ENCODE measurements around the gene LGALS9.

GRCh38 chr17:27659683-27660082 lies 28.7 kb downstream of the LGALS9 start:
- TF ChIP-seq, protein P1, sequence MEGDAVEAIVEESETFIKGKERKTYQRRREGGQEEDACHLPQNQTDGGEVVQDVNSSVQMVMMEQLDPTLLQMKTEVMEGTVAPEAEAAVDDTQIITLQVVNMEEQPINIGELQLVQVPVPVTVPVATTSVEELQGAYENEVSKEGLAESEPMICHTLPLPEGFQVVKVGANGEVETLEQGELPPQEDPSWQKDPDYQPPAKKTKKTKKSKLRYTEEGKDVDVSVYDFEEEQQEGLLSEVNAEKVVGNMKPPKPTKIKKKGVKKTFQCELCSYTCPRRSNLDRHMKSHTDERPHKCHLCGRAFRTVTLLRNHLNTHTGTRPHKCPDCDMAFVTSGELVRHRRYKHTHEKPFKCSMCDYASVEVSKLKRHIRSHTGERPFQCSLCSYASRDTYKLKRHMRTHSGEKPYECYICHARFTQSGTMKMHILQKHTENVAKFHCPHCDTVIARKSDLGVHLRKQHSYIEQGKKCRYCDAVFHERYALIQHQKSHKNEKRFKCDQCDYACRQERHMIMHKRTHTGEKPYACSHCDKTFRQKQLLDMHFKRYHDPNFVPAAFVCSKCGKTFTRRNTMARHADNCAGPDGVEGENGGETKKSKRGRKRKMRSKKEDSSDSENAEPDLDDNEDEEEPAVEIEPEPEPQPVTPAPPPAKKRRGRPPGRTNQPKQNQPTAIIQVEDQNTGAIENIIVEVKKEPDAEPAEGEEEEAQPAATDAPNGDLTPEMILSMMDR (IDR thresholded peaks at IDR 0.05): no peak
- TF ChIP-seq POLR2A (IDR thresholded peaks at IDR 0.05): no peak

All from adrenal gland (tissue), 5 donors.